IPS DF 6.9 (cell line): ENCODE data around the gene GPRC5D.

Source experiments
- DNase-seq: peaks from one replicate; pipeline ENCODE4 v3.0.0-alpha.2; 2013; ENCODE audit warnings: low read depth, low spot score
- H3K27ac ChIP-seq: one replicate; pipeline ENCODE4 v1.5.1; 2013; ENCODE audit warnings: low read length, control low read depth
- H3K27me3 ChIP-seq: 2 replicates; pipeline ENCODE4 v1.6.1; 2013; ENCODE audit warnings: mild to moderate bottlenecking, low read length; ENCODE audit not compliant: control insufficient read depth, insufficient read depth
- H3K36me3 ChIP-seq: 2 replicates; pipeline ENCODE4 v1.6.1; 2013; ENCODE audit warnings: low read length; ENCODE audit not compliant: control insufficient read depth, insufficient read depth
- H3K4me1 ChIP-seq: 2 replicates; pipeline ENCODE4 v1.6.1; 2013; ENCODE audit warnings: low read length; ENCODE audit not compliant: control insufficient read depth, insufficient read depth
- H3K4me3 ChIP-seq: 2 replicates; pipeline ENCODE4 v1.5.1; 2013; ENCODE audit warnings: mild to moderate bottlenecking, low read length
- H3K9me3 ChIP-seq: 2 replicates; pipeline ENCODE4 v1.6.1; 2013; ENCODE audit warnings: low read length, inconsistent platforms; ENCODE audit not compliant: control insufficient read depth, insufficient read depth
- WGBS: extraction: QIAGEN DNeasy Blood & Tissue Kit; methylation state at CpG from one replicate; pipeline ENCODE4 v1.1.7; 2013; ENCODE audit warnings: mixed read lengths, missing lambda C conversion rate; ENCODE audit not compliant: insufficient read length, insufficient coverage; 5-methylcytosine and 5-hydroxymethylcytosine counted together

Gene GPRC5D

GRCh38 chr12:12909228-12909994, 42.6 kb downstream of the GPRC5D start:
- no CpG with 5 or more reads among the region's 4 CpGs for WGBS
- H3K36me3 ChIP-seq = no peaks in the 10 kb centered on the region
- DNase-seq = no peak

DNA sequence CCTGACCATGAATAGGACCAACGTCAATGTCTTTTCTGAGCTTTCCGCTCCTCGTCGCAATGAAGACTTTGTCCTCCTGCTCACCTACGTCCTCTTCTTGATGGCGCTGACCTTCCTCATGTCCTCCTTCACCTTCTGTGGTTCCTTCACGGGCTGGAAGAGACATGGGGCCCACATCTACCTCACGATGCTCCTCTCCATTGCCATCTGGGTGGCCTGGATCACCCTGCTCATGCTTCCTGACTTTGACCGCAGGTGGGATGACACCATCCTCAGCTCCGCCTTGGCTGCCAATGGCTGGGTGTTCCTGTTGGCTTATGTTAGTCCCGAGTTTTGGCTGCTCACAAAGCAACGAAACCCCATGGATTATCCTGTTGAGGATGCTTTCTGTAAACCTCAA, 43.3 kb downstream of the GPRC5D start:
- no peaks in the 10 kb centered on the region for H3K4me1 ChIP-seq

More at GRCh38 chr12:12909228-12909994, 42.6 kb downstream of the GPRC5D start:
- Histone ChIP-seq H3K9me3 (no peaks in the 10 kb centered on the region), H3K4me1 (no peaks in the 10 kb centered on the region), H3K27ac (no peak overlapping the region), H3K27me3 (no peaks in the 10 kb centered on the region), H3K4me3 (no peak overlapping the region)

GRCh38 chr12:12908252-12908651, 43.7 kb downstream of the GPRC5D start:
- Histone ChIP-seq H3K4me3 (no peak overlapping the region), H3K36me3 (no peaks in the 10 kb centered on the region), H3K4me1 (no peaks in the 10 kb centered on the region), H3K9me3 (no peaks in the 10 kb centered on the region), H3K27ac (no peak overlapping the region), H3K27me3 (no peaks in the 10 kb centered on the region)
- no CpG with 5 or more reads among the region's 14 CpGs for WGBS
- DNase-seq = no peak

More for the DNA sequence above, 43.3 kb downstream of the GPRC5D start:
- H3K4me3 ChIP-seq = no peak overlapping the region
- H3K27ac ChIP-seq = no peak overlapping the region
- H3K27me3 ChIP-seq = no peaks in the 10 kb centered on the region
- H3K9me3 ChIP-seq = no peaks in the 10 kb centered on the region
- DNase-seq = no peak
- WGBS = no CpG with 5 or more reads among the region's 12 CpGs
- H3K36me3 ChIP-seq = no peaks in the 10 kb centered on the region

- H3K4me1 ChIP-seq = no peaks in the 10 kb centered on the region
- no peaks in the 10 kb centered on the region for H3K9me3 ChIP-seq
- no peaks in the 10 kb centered on the region for H3K27me3 ChIP-seq
- no CpG with 5 or more reads among the region's 5 CpGs for WGBS
- no peaks in the 10 kb centered on the region for H3K36me3 ChIP-seq
- no peak overlapping the region for H3K4me3 ChIP-seq
- DNase-seq = no peak
- H3K27ac ChIP-seq = no peak overlapping the region
Measured at GRCh38 chr12:12907552-12907951, 44.4 kb downstream of the GPRC5D start.

GRCh38 chr12:12903642-12904609, 48.0 kb downstream of the GPRC5D start:
- no peaks in the 10 kb centered on the region for H3K4me1 ChIP-seq
- H3K9me3 ChIP-seq = no peaks in the 10 kb centered on the region
- H3K27me3 ChIP-seq = no peaks in the 10 kb centered on the region
- no peak overlapping the region for H3K27ac ChIP-seq
- H3K4me3 ChIP-seq = no peak overlapping the region
- no peaks in the 10 kb centered on the region for H3K36me3 ChIP-seq
- WGBS = no CpG with 5 or more reads among the region's 14 CpGs
- no peak for DNase-seq

DNA sequence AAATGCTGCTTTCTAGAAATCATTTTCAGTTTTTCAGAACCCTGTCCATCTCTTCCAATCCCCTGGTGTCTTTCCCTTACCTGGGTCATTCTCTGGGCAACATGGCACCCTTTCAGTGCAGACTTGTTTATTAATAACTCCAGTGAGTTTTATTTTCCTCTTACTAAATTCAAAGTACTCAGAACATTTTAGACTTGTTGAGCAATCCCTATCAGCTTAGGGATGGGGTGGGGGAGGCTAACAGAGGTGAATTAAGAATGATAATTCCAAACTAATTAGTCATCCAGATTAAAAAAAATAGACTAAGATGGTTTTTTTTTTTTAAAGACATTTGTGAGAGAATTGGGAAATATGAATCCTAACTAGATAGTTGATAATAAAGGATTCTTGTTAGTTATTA, 49.9 kb downstream of the GPRC5D start:
- Histone ChIP-seq H3K27me3 (no peaks in the 10 kb centered on the region), H3K36me3 (no peaks in the 10 kb centered on the region), H3K4me3 (no peak overlapping the region), H3K27ac (no peak overlapping the region), H3K9me3 (no peaks in the 10 kb centered on the region), H3K4me1 (no peaks in the 10 kb centered on the region)
- no peak for DNase-seq

- no peak for DNase-seq
- no peaks in the 10 kb centered on the region for H3K9me3 ChIP-seq
- H3K27ac ChIP-seq = no peak overlapping the region
- WGBS = no CpG with 5 or more reads among the region's 10 CpGs
- no peaks in the 10 kb centered on the region for H3K27me3 ChIP-seq
- no peaks in the 10 kb centered on the region for H3K36me3 ChIP-seq
- H3K4me3 ChIP-seq = no peak overlapping the region
- H3K4me1 ChIP-seq = no peaks in the 10 kb centered on the region
Measured at GRCh38 chr12:12901158-12901791, 50.7 kb downstream of the GPRC5D start.

- Histone ChIP-seq H3K27ac (no peak overlapping the region), H3K4me3 (no peak overlapping the region), H3K36me3 (no peaks in the 10 kb centered on the region), H3K27me3 (no peaks in the 10 kb centered on the region), H3K9me3 (no peaks in the 10 kb centered on the region), H3K4me1 (no peaks in the 10 kb centered on the region)
- no CpG with 5 or more reads among the region's 2 CpGs for WGBS
- no peak for DNase-seq
Measured at GRCh38 chr12:12900786-12901157, 51.2 kb downstream of the GPRC5D start.

DNA sequence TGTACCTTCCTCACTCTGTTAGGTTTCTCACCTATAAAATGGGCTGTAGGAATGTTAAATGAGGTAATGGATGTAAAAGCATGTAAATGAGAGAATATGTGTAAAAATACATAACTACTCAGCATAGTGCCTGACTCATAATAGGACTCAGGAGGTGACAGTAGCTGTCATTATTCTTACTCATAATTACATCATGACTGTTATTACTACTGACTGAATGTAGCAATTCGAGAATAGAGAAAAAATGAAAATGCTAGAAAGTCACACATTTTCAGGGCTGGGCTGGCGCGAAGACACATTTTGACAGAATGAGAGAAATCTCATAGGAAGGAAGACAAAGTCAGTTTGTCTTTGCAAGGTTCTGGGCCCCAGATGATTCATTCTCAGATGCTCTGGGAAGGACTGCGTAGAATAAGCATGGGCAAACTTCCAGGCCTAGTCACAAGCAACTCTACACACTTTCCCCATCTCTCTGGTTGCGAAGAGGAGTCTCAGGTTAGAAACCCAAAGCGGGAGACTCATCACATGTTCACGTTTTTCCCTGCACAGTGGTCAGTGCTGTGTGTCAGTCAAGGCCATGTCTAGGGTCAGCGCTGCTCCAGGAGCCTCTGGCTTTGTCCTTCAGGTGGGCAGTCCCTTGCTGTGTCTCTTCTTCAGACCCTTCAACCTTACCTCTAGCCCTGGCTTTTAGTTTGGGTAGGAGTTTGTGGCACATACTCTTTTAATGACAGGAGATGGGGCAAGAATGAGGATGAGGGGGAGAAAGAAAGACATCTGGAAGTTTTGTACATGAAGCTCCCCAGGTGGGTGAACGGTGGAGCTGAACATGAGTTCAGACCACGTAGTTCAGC, 52.2 kb downstream of the GPRC5D start:
- no peak overlapping the region for H3K27ac ChIP-seq
- DNase-seq = no peak

More for the DNA sequence above, 52.2 kb downstream of the GPRC5D start:
- Histone ChIP-seq H3K4me3 (no peak overlapping the region), H3K27me3 (no peaks in the 10 kb centered on the region), H3K36me3 (no peaks in the 10 kb centered on the region), H3K4me1 (no peaks in the 10 kb centered on the region), H3K9me3 (no peaks in the 10 kb centered on the region)
- WGBS = no CpG with 5 or more reads among the region's 10 CpGs
